ENCODE measurements around the gene MYLK4. TPM values are rescaled to one million over a fixed set of nuclear protein-coding genes. Genes with fewer than 3 reads are reported as not detected.
A peak's percentile ranks its signal among the peaks of the same experiment; 100 is the strongest.

MYLK4 gene
- polyA plus RNA-seq, 3 donors: 0.04 to 0.45 (median 0.08) TPM

- H3K4me1 Mint-ChIP-seq: peaks cover 3% of the 10 kb centered on the region
- WGBS (ENCODE audit: insufficient coverage): no CpG with 5 or more reads among the region's 3 CpGs
- H4K20me1 ChIP-seq (ENCODE audit: insufficient read depth, low read length): peaks cover 89% of the 10 kb centered on the region
- H3K4me3 Mint-ChIP-seq: no peak overlapping the region
- no peaks in the 10 kb centered on the region for H3K9me3 Mint-ChIP-seq
- no peak overlapping the region for H3K4me3 ChIP-seq (replicated peaks in 1 of 3; ENCODE audit: low read depth in 2 of 3, low read length in 3 of 3)
- H3K4me2 ChIP-seq (replicated peaks; ENCODE audit: extremely low read depth, low read length, poor library complexity, severe bottlenecking): no peak overlapping the region
- H3K27ac ChIP-seq (ENCODE audit: low read depth in 1 of 2, low read length in 2 of 2): no peak overlapping the region
- peaks cover 99% of the 10 kb centered on the region for H3K79me2 ChIP-seq (ENCODE audit: insufficient read depth, low read length)
- intact Hi-C loops (cut with micrococcal nuclease): no loop called here
- no peaks in the 10 kb centered on the region for H3K4me1 ChIP-seq (ENCODE audit: control insufficient read depth in 1 of 2, insufficient read depth in 2 of 2, low read length in 2 of 2)
- no peak overlapping the region for H2AFZ ChIP-seq (ENCODE audit: insufficient read depth, low read depth, low read length, poor library complexity, severe bottlenecking)
- no peaks in the 10 kb centered on the region for H3K27me3 Mint-ChIP-seq (ENCODE audit: low read depth in 3 of 3)
- H3K9ac ChIP-seq (ENCODE audit: insufficient read depth, low read length, poor library complexity, severe bottlenecking): no peak overlapping the region
- peaks cover 74 to 82% of the 10 kb centered on the region in 2 donors for H3K36me3 Mint-ChIP-seq
- no peak for DNase-seq
- no peak overlapping the region for H3K27ac Mint-ChIP-seq
- H3K36me3 ChIP-seq (replicated peaks in 1 of 2; ENCODE audit: control insufficient read depth in 1 of 2, insufficient read depth in 2 of 2, low read length in 2 of 2): peaks cover 70 to 94% of the 10 kb centered on the region in 2 donors
- no peaks in the 10 kb centered on the region for H3K27me3 ChIP-seq (ENCODE audit: control insufficient read depth in 2 of 2, insufficient read depth in 2 of 2, low read length in 2 of 2)
- TF ChIP-seq CTCF (IDR thresholded peaks at IDR 0.05): no peak
- no peaks in the 10 kb centered on the region for H3K9me3 ChIP-seq (replicated peaks in 1 of 2; ENCODE audit: control insufficient read depth in 1 of 2, insufficient read depth in 1 of 2, low read length in 2 of 2)
These were observed 26.5 kb upstream of the MYLK4 start for GRCh38 chr6:2777249-2777648.

- Histone ChIP-seq H3K79me2 (ENCODE audit: insufficient read depth, low read length) (peaks cover 100% of the 10 kb centered on the region), H3K9ac (ENCODE audit: insufficient read depth, low read length, poor library complexity, severe bottlenecking) (no peak overlapping the region), H3K4me2 (replicated peaks; ENCODE audit: extremely low read depth, low read length, poor library complexity, severe bottlenecking) (no peak overlapping the region), H4K20me1 (ENCODE audit: insufficient read depth, low read length) (peaks cover 93% of the 10 kb centered on the region), H2AFZ (ENCODE audit: insufficient read depth, low read depth, low read length, poor library complexity, severe bottlenecking) (no peak overlapping the region), H3K9me3 (replicated peaks in 1 of 2; ENCODE audit: control insufficient read depth in 1 of 2, insufficient read depth in 1 of 2, low read length in 2 of 2) (no peaks in the 10 kb centered on the region), H3K4me1 (ENCODE audit: control insufficient read depth in 1 of 2, insufficient read depth in 2 of 2, low read length in 2 of 2) (peaks cover 0 to 6% of the 10 kb centered on the region in 2 donors), H3K4me3 (replicated peaks in 1 of 3; ENCODE audit: low read depth in 2 of 3, low read length in 3 of 3) (no peak overlapping the region), H3K27ac (ENCODE audit: low read depth in 1 of 2, low read length in 2 of 2) (no peak overlapping the region), H3K27me3 (ENCODE audit: control insufficient read depth in 2 of 2, insufficient read depth in 2 of 2, low read length in 2 of 2) (no peaks in the 10 kb centered on the region), H3K36me3 (replicated peaks in 1 of 2; ENCODE audit: control insufficient read depth in 1 of 2, insufficient read depth in 2 of 2, low read length in 2 of 2) (peaks cover 57 to 94% of the 10 kb centered on the region in 2 donors)
- Mint-ChIP-seq H3K27me3 (ENCODE audit: low read depth in 3 of 3) (peaks cover 0 to 2% (median 0%) of the 10 kb centered on the region in 3 donors), H3K4me3 (no peak overlapping the region), H3K4me1 (peaks cover 13% of the 10 kb centered on the region), H3K9me3 (no peaks in the 10 kb centered on the region), H3K36me3 (peaks cover 71 to 81% of the 10 kb centered on the region in 2 donors), H3K27ac (peak overlapping the region in 2 of 7 donors; percentile 43)
- DNase-seq: no peak
- no peak for TF ChIP-seq CTCF (IDR thresholded peaks at IDR 0.05)
- 100% methylated on average over 1 of the region's 1 CpG for WGBS (ENCODE audit: insufficient coverage)
- intact Hi-C loops (cut with micrococcal nuclease): no loop called here
These were observed 24.3 kb upstream of the MYLK4 start for GRCh38 chr6:2775003-2775402.
